T-helper 1 cell treated with Interleukin-12 subunit alpha and Interleukin-12 subunit beta and Interleukin-4 antibody, amounts not matched to agents 30 ng/mL and 1 ng/mL, for 36 hours (primary cell): ENCODE results near the gene CIT. TPM values are rescaled to one million over a fixed set of nuclear protein-coding genes. Genes with fewer than 3 reads are reported as not detected.

Experiments
- intact Hi-C: fragments of 100-400 bp; cut with micrococcal nuclease; formaldehyde crosslinking; loops from one replicate; pipeline ENCODE4 v1.15.1; 2024
- total RNA-seq: library from RNA; stranded (reverse); gene quantifications from 2 replicates; pipeline ENCODE4 v1.2.3, GENCODE V29; 2022

CIT gene
- total RNA-seq, 1 donor from 2014 or later: 54.2 TPM

GRCh38 chr12:119808441-119808840 lies 68.7 kb downstream of the CIT start:
- intact Hi-C loops: no loop called here

- intact Hi-C loops: no loop called here
Measured at GRCh38 chr12:119807380-119807779, 69.7 kb downstream of the CIT start.

GRCh38 chr12:119804011-119804641 lies 73.0 kb downstream of the CIT start:
- intact Hi-C loops: no loop called here

GRCh38 chr12:119803381-119803791 lies 73.7 kb downstream of the CIT start:
- intact Hi-C loops: no loop called here

- intact Hi-C loops: no loop called here
Measured at GRCh38 chr12:119802472-119802871, 74.6 kb downstream of the CIT start.

- intact Hi-C loops: no loop called here
Measured at GRCh38 chr12:119797090-119797489, 80.0 kb downstream of the CIT start.

- intact Hi-C loops: no loop called here
Measured at GRCh38 chr12:119796292-119796691, 80.8 kb downstream of the CIT start.

GRCh38 chr12:119791453-119791852 lies 85.7 kb downstream of the CIT start:
- intact Hi-C loops: no loop called here

GRCh38 chr12:119788786-119789185 lies 88.3 kb downstream of the CIT start:
- intact Hi-C loops: no loop called here

- intact Hi-C loops: no loop called here
Measured at GRCh38 chr12:119786539-119786938, 90.6 kb downstream of the CIT start.

GRCh38 chr12:119784673-119785072 lies 92.4 kb downstream of the CIT start:
- intact Hi-C loops: no loop called here

GRCh38 chr12:119783787-119784186 lies 93.3 kb downstream of the CIT start:
- intact Hi-C loops: no loop called here

- intact Hi-C loops: no loop called here
Measured at GRCh38 chr12:119781804-119782203, 95.3 kb downstream of the CIT start.

GRCh38 chr12:119780786-119781434 lies 96.2 kb downstream of the CIT start:
- intact Hi-C loops: no loop called here

GRCh38 chr12:119775246-119775895 lies 101.7 kb downstream of the CIT start:
- intact Hi-C loops: no loop called here

- intact Hi-C loops: no loop called here
Measured at GRCh38 chr12:119772431-119772830, 104.7 kb downstream of the CIT start.

GRCh38 chr12:119770146-119770545 lies 107.0 kb downstream of the CIT start:
- intact Hi-C loops: no loop called here

GRCh38 chr12:119762619-119763018 lies 114.5 kb downstream of the CIT start:
- intact Hi-C loops: no loop called here

- intact Hi-C loops: no loop called here
Measured at GRCh38 chr12:119758722-119759121, 118.4 kb downstream of the CIT start.

GRCh38 chr12:119758234-119758633 lies 118.9 kb downstream of the CIT start:
- intact Hi-C loops: no loop called here

- intact Hi-C loops: no loop called here
Measured at GRCh38 chr12:119751961-119752360, 125.2 kb downstream of the CIT start.

GRCh38 chr12:119749666-119750065 lies 127.5 kb downstream of the CIT start:
- intact Hi-C loops: no loop called here

- intact Hi-C loops: no loop called here
Measured at GRCh38 chr12:119748497-119748896, 128.6 kb downstream of the CIT start.
